ENCODE data around the gene SPINK5.

- TF ChIP-seq CTCF (IDR thresholded peaks at IDR 0.05; ENCODE audit: low read depth, low read length) (no peak), EZH2phosphoT487 (IDR thresholded peaks at IDR 0.05; ENCODE audit: low read depth) (no peak)
These were observed 11.7 kb downstream of the SPINK5 start for GRCh38 chr5:148075529-148075928.
